COR-L47 (cell line): ENCODE measurements around the gene TSHZ2.

ENCODE experiments used
- DNase-seq: peaks from one replicate; lab custom pipeline; 2025; lab: John Stamatoyannopoulos, UW

Gene TSHZ2

DNA sequence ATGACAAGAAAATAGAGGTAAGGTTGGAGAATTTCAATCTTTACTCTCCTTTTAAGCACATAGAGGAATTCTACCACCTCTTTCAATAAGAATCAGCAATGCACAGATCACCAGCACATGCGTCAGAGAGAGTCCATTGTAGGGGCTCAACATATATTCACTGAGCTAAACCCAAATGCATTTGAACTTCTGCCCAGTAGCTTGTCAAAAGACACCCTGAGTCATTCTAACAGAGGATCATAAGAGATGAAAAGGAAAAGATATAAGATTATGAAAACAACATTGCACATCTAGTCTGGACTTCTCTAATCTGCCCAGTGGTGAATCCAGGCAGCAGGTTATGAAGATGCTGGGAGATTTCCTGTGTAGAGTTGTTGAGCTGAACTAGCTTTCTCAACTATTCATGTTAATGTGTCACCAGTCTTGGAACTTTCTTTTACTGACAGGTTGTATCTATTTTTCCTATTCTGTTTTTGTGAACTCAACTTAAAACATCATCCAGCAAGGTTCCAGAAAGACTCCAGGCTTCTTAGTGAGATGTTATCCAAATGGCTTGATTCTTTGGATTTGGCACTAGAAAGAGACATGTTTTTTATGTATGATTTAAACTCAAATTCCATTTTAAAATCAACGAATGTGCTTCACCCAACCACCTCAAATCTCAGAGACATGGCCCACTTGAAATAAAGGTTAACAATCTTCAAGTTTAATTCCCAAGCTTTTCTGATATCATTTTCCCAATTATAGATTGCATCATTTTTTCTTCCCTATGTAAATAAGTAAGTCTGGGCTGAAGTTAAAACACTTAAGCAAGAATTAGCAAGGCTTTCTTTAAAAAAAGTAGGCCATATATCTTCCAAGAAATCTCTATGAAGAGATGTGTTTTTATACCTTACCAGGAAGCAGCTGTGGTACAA is 89.3 kb downstream of the TSHZ2 start:
- no peak for DNase-seq

DNA sequence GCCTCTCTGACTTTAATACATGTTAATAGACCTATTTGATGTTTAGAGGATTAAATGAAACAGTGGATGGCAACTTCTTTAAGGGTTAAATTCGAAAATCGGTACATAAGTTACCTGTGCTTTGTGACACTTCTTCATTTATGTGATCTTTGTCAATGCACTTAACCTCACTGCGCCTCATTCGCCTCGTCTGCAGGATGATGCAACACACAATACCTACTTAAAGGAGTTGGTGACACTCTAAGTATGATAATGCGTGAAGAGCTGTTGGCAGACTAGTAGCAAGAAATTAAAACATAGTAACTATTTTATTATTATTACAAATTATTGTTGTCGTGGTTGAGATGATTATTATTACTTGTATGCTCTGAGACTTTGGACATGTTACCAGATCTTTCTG is 92.8 kb downstream of the TSHZ2 start:
- DNase-seq = no peak

GRCh38 chr20:53068241-53068640 is 96.1 kb downstream of the TSHZ2 start:
- no peak for DNase-seq

GRCh38 chr20:53069132-53069531 is 97.0 kb downstream of the TSHZ2 start:
- no peak for DNase-seq

DNA sequence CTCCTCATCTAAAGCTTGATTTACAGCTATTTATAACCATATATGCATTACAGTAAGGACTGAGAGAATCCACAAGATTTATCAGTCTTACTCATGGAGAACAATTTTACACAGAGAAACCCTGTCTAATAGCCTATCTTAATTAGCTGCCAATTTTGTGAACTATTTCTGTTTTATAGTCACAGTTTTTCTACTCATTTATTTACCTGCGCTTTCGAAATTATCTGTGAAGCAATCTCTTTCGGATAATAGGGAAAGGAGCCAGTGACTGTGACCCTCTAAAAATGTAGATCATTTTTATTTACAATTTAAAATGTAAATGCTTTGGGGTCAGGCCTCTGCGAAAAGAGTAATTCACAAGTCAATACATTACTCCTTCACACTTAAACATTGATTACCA is 98.1 kb downstream of the TSHZ2 start:
- DNase-seq = no peak

DNA sequence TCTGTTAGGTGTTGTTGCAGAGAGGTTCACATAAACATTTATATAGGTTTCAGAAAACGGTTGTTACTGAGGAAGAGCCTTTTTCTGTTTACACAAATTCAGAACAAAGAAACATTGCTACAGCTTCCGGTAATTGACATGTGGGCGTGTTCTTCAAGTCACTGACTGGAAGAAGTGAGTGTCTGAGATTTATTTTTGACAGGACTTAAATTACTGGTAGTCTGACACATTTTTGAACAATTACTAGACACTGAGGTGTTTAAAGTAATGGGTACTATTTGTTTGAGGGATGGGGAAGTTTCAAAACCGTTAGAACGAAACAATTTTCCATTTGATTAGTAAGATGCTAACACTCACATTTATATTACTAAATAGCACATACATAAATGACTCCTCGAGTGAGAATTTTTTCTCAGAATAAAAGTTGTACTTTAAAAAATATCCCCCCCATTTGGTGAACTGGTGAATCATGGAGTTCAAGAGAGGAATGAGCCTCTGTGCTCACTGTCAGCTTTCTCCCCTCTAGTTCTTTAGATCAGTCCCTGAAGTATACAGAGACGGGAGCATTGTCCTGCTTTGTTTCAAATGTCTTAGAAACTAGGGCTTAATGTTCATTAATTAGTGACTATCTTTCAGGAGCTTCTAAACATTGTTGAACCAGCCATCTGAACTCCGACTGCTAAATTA is 98.7 kb downstream of the TSHZ2 start:
- no peak for DNase-seq

GRCh38 chr20:53071833-53072232 is 99.7 kb downstream of the TSHZ2 start:
- no peak for DNase-seq

- no peak for DNase-seq
Measured at GRCh38 chr20:53072923-53073579, 100.9 kb downstream of the TSHZ2 start.

GRCh38 chr20:53073636-53074415 is 101.7 kb downstream of the TSHZ2 start:
- no peak for DNase-seq

DNA sequence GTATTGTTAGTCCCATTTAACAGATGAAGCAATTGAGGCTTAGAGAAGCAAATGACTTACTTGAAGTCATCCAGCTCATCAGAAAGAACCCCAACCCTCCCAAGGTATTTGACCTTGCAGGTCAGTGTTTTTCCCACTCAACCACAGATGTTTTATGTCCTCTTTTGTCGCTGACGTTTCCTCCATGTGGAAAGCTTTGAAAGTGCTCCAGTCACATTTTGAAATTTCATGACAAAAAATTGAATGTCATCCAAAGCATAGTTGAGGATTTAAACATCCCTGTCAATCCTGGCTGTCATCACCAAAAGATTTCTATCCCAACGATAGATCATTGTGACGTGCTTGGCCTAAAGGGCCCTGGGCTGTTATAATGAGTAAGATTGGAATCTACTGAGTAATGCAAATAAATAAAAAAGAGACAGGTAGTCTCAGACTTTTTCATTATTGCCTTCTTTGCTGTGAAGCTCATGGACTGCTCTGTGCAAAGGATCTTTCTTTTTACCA is 102.7 kb downstream of the TSHZ2 start:
- DNase-seq = no peak

GRCh38 chr20:53076668-53077067 is 104.5 kb downstream of the TSHZ2 start:
- DNase-seq = no peak

GRCh38 chr20:53077373-53078205 is 105.4 kb downstream of the TSHZ2 start:
- no peak for DNase-seq

DNA sequence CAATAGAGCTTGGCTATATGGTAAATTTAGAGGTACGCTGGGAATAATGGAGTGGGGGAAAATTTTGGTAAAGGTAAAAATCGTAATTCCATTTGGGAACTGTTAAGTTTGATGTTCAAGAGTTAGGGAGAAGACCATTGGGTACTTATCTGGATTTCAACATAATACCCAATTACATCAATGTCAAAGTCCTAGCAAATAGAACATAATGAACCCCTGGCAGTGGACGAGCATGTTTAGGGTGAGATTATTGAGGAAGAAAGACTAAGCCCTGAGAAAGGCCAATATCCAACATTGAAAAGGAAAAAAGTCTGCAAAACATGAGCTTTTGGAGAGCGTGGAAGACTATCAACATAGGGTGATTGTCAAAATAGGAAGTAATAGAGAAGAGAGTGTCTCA is 106.6 kb downstream of the TSHZ2 start:
- DNase-seq = no peak

DNA sequence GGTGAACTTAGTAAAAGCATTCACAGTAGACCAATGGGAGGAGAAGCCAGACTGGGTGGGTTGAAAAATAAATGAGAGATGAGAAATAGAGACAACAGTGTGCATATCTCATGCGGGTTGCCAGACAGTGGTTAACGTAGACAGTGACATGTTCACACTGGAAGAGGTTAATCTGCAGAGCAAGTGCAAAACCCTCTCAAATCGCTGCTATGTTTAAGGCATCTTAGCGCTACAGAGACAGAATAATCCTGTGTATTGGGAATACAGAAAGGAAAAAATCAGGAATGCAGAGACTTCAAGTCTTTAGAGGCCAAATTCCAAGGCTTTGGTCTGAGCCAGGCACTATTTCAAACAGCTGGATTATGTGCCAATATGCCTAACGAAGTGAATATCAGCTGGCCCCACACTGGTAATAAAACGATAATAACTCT is 107.1 kb downstream of the TSHZ2 start:
- no peak for DNase-seq

DNA sequence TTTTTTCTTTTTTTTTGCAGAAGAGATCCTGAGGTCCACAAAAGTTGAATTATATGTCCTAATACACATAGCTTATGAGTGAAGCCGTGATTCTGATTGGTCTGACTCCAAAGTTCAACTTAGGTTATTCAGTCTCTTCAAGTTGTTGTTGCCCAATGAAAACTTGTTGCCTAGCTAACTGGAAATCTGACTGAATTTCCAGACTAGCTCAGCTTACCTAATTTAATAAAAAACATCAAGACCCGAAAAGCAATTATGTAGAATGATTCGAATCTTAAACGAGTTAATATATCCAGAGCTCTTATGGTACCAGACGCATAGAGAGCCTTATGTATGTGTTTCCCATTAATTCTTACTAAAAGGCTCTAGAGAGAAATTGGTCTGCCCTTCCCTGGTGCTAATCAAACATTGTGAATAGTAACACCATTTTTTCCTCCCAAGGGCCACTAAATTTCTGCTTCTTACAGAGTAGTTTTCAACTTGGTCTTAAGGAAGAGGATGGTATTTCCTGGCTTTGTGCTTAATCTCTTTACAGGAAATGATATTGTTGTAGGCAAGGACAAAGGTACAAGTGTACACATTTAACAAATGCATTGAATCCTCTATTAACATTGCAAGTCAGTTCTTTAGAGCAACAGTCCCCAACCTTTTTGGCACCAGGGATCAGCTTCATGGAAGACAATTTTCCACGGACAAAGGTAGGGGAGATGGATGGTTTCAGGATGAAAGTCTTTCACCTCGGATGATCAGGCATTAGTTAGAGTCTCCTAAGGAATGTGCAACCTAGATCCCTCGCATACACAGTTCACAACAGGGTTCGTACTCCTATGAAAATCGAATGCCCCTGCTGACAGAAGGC is 107.9 kb downstream of the TSHZ2 start:
- no peak for DNase-seq

GRCh38 chr20:53080687-53080962 is 108.5 kb downstream of the TSHZ2 start:
- DNase-seq = no peak

DNA sequence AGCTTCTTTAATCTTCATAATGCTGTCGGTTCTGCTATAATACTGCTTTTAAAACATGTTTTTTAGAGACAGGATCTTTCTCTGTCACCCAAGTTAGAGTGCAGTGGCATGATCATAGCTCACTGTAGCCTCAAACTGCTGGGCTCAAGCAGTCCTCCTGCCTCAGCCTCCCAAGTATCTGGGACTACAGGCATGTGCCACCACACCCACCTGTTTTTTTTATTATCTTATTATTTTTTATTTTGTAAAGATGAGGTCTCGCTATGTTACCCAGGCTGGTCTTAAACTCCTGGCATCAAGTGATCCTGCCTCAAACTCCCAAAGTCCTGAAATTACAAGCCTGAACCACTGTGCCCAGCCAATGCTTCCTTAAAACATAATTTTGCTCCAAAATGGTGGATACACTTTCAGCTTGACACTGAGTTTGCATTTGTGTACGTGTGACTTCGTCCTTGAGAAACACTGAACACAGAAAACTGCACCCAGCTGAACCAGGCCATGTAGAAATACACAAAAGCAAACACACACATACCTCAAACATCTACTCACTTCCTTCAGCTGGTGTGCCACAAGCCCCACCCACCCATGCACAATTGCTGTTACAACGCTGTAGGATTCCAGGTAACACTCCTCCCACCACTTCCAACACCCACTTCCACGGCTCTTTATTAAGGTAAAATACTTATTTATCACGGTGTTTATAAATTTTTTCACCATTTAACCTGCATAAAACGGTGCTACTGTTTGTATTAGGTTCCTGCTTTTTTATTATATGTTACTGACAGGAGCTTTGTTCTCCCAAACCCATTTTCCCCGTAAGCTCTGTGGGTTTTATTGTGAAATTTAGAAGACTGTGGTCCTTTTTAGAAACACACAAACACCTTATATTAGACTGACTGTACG is 109.1 kb downstream of the TSHZ2 start:
- no peak for DNase-seq

- DNase-seq = no peak
Measured at GRCh38 chr20:53081916-53082863, 110.0 kb downstream of the TSHZ2 start.
